NB4 (cell line): ENCODE data around the gene SDK2.

Source experiments
- DNase-seq: peaks from one replicate; pipeline ENCODE4 v3.0.0; 2010; ENCODE audit warnings: low read depth
- H3K4me3 ChIP-seq: one replicate; pipeline ENCODE4 v1.5.1; 2011; ENCODE audit warnings: mild to moderate bottlenecking, low read depth, low read length, moderate library complexity
- MYC ChIP-seq: IDR thresholded peaks from 2 replicates; pipeline ENCODE4 v1.6.1; 2011; ENCODE audit warnings: low read depth, low read length
- POLR2A ChIP-seq: IDR thresholded peaks from 2 replicates; pipeline ENCODE4 v1.6.1; 2011; ENCODE audit warnings: mild to moderate bottlenecking; ENCODE audit not compliant: insufficient read length; ENCODE audit errors: extremely low read depth
- TF ChIP-seq, protein P1 (sequence below): IDR thresholded peaks from one replicate; pipeline ENCODE4 v1.5.1; 2012; ENCODE audit warnings: low read depth, low read length
- TF ChIP-seq, protein P2 (sequence below): IDR thresholded peaks from 2 replicates; pipeline ENCODE4 v1.6.1; 2011; ENCODE audit warnings: low read depth, low read length

Gene SDK2

DNA sequence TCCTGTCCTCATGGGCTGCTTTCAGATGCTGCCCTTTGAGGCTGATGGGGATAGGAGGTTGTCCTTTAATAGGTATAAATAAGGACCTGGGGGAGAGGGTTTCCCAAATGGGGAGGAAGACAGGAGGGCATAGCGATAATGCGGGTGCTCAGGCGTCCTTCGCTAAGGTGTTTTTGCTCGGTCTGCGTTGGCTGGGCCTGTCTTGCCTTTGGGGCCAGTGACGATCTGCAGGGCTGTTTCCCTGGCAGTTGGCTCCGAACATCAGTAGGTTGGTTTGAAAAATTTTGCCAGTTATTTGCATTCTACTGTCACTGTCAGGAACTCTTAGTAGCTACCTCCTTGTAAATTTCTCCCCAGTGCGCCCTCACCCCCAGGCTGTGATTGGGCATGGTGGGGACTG lies 294.6 kb downstream of the SDK2 start:
- H3K4me3 ChIP-seq = no peak overlapping the region
- TF ChIP-seq POLR2A (no peak), MYC (no peak)
- TF ChIP-seq, protein P1, sequence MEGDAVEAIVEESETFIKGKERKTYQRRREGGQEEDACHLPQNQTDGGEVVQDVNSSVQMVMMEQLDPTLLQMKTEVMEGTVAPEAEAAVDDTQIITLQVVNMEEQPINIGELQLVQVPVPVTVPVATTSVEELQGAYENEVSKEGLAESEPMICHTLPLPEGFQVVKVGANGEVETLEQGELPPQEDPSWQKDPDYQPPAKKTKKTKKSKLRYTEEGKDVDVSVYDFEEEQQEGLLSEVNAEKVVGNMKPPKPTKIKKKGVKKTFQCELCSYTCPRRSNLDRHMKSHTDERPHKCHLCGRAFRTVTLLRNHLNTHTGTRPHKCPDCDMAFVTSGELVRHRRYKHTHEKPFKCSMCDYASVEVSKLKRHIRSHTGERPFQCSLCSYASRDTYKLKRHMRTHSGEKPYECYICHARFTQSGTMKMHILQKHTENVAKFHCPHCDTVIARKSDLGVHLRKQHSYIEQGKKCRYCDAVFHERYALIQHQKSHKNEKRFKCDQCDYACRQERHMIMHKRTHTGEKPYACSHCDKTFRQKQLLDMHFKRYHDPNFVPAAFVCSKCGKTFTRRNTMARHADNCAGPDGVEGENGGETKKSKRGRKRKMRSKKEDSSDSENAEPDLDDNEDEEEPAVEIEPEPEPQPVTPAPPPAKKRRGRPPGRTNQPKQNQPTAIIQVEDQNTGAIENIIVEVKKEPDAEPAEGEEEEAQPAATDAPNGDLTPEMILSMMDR = no peak
- TF ChIP-seq, protein P2, sequence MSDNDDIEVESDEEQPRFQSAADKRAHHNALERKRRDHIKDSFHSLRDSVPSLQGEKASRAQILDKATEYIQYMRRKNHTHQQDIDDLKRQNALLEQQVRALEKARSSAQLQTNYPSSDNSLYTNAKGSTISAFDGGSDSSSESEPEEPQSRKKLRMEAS = no peak
- DNase-seq = no peak

DNA sequence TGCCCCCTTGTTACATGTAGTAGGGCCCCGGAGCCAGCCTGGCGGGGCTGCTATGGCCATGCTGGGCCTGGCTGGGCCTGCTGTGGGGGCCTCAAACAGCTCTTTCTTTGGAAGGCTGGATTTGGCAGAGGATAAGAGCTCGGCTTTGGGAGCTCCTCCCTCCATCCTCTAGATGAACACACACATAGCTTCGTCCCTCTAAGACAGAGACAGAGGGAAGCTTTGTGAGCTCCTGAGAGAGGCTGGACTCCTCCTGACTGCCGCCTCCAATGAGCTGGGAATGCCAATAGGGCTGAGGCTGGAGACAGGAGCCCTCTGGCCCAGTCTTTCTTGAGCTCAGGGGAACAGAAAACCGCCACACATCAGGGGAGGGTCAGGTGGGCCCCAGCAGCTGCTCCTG lies 295.1 kb downstream of the SDK2 start:
- H3K4me3 ChIP-seq = no peak overlapping the region
- TF ChIP-seq MYC (no peak), POLR2A (no peak)
- TF ChIP-seq, protein P1 = no peak
- TF ChIP-seq, protein P2 = no peak
- DNase-seq = no peak

DNA sequence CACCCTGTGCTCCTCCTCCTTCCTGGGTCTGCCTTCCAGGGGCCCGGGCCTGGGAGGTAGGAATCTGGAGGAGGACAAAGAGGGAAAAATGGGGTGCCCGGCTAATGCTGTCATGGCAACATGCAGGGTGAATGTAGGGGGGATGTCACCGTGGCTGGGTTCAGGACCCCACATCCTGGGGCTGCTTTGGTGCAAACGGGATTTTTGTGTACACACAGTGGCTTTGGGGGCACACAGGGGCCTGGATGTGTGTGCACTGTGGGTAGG lies 295.5 kb downstream of the SDK2 start:
- TF ChIP-seq, protein P1 = no peak
- TF ChIP-seq MYC = no peak
- no peak for DNase-seq
- H3K4me3 ChIP-seq = no peak overlapping the region

DNA sequence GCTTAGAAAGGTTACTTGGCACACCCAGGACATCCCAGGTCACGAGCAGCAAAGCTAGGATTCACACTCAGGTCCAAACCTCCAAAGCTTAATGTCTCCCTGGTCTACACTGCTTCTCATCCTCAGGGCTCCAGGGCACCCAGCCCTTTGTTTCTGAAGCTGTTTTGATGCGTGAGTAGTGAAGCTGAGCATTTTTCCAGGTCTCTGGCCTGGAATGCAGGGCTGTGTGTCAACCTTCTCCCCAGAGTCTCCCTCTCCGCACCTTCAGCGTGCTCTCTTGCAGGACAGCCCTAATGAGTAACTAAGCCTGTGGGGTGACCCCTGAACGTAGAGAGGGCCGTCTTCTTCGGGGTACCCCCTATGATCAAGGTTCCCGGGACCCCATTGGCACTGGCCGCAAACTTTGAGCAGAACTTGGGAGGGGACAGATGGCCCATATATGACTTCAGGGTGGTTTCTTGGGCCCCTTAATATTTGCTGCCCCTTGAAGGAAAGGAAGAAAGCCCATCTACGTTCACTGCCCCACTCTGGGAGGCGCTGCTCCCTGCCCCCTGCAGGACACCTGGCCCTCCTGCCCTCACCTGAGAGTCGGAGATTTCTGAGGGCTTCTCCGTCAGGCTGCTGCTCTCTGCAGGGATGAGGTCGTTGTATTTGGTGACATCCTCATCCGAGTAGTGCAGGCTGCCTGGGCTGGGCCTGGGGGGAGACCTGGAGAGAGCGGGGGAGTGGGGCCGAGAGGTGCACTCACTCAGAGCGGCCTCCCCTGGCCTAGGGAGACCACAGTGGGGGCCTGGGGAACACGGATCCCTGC lies 296.0 kb downstream of the SDK2 start:
- H3K4me3 ChIP-seq = no peak overlapping the region
- no peak for DNase-seq
- TF ChIP-seq MYC = no peak
- no peak for TF ChIP-seq POLR2A

DNA sequence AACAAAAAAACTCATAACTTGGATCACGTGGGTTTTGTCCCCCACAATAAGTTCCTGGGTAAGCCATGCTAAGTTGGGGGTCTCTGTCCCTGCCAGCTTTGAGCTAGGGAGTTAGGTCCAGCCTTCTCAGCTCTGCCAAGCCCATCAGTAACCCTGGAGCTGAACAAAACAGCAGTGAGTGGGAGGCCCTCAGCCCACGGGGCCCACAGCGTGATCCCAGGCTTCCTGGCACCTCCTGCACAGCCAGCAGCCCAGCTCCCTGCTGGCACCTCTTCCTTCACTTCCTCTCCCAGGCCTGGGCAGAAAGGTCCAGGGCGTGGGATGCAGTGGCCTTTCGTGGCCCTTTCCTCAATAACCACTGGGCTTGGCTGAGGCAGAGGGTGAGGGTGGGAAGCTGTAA lies 296.9 kb downstream of the SDK2 start:
- TF ChIP-seq POLR2A = no peak
- TF ChIP-seq, protein P1 = no peak
- TF ChIP-seq, protein P2 = no peak
- no peak for TF ChIP-seq MYC
- no peak overlapping the region for H3K4me3 ChIP-seq
- DNase-seq = no peak

DNA sequence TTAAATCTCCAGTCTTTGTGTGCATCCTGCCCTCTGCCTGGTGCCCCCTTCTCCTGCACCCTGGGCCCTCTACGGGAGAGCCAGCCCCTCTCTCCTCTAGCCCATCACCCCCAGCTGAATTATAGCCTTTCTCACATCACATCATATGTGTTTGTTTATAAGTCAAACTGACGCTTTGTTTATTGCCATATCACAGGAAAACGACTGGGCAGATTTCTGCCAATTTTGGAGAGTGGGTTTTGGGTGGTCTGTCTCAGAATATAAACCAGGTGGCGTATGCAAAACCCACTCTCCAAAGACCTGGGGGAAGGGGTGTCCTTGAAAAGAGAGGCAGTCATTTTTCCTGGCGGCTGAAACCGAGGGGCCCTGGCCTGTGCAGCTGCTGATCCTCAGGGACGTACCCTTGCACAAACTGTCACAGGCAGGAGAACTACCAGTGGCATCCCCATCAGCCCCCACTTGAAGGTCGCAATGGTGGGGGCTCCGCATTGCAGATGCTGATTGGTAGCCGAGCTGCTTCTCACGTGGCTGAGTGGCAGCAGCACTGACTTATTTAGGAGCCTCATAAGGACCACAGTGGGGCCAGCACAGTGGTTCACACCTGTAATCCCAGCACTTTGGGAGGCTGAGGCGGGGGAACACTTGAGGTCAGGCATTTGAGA lies 297.6 kb downstream of the SDK2 start:
- TF ChIP-seq, protein P2 = no peak
- DNase-seq = no peak
- H3K4me3 ChIP-seq = no peak overlapping the region
